ENCODE results near the gene YBX2. TPM values are rescaled to one million over a fixed set of nuclear protein-coding genes. Genes with fewer than 3 reads are reported as not detected.

YBX2 gene
- polyA plus RNA-seq, 4 donors = 2.9 to 4.2 (median 3.4) TPM

- DNase-seq (ENCODE audit: low read depth in 4 of 4, low spot score in 3 of 4) = peak in 1 of 4 donors; percentile 83
Observed at GRCh38 chr17:7280519-7281073, 13.8 kb downstream of the YBX2 start.

GRCh38 chr17:7279448-7279847 lies 15.0 kb downstream of the YBX2 start:
- no peak for DNase-seq (ENCODE audit: low read depth in 4 of 4, low spot score in 3 of 4)

DNA sequence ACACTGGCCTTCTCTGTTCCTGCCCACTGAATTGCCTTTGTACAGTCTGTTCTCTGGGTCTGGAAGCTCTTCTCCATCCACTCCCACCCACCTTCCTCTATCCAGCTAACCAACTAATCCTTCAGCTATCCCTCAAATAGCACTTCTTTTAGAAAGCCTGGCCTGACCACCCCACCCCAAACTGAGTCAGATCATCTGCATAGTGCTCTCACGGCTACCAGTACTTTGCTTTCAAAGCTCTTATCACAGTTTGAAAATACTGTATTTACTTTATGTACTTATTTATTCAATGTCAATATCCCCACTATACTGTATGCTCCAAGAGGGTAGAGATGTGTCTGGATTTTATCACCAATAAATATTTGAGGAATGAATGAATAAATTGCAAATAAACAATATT lies 27.7 kb downstream of the YBX2 start:
- no peak for DNase-seq (ENCODE audit: low read depth in 4 of 4, low spot score in 3 of 4)

- DNase-seq (ENCODE audit: low read depth in 4 of 4, low spot score in 3 of 4) = no peak
Observed at GRCh38 chr17:7263801-7264078, 30.7 kb downstream of the YBX2 start.

- DNase-seq (ENCODE audit: low read depth in 4 of 4, low spot score in 3 of 4) = peak in 1 of 4 donors; percentile 41
Observed at GRCh38 chr17:7262935-7263800, 31.3 kb downstream of the YBX2 start.

GRCh38 chr17:7262192-7262934 lies 32.1 kb downstream of the YBX2 start, which contains the start of gene CLDN7:
Gene CLDN7, minus strand, starts transcription at chr17:7262478. Its CDS starts 435 bp downstream, at chr17:7262043.
- DNase-seq (ENCODE audit: low read depth in 4 of 4, low spot score in 3 of 4) = peak in 1 of 4 donors; percentile 50

DNA sequence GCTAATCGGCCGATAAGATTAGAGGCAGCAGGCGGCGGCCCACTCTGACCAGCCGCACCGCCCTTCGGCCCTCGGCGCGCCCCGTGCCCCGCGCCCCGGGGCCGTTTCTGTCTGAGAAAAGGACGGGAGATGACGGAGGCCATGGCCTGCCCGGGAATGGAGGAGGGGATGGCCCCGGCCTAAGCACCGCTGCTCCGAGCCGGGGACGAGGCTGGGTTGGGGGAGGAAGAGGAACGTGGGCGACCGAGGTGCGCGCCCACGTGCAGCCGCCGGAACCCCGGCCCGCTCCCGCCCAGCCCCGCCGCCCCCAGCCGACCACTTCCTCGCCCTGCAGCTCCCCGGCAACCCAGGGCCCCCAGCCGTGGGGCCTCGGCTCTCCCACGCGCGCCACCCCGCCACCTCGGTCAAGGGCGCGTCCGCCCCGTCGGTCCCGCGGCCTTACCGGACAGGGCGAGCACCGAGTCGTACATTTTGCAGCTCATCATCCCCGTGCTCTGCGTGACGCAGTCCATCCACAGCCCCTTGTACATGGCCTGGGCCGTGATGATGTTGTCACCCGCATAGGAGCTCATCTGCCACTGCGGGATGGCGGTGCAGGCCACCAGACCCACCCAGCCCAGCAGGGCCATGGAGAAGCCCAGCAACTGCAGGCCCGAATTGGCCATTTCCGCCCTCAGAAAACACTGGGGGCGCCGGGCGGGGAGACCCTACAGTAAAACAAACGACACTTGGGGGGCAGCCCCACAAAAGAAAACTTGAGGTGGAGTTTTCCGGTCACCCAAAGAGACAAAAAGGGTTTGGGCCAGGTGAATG lies 32.9 kb downstream of the YBX2 start:
- no peak for DNase-seq (ENCODE audit: low read depth in 4 of 4, low spot score in 3 of 4)

GRCh38 chr17:7260651-7261378 lies 33.6 kb downstream of the YBX2 start:
- DNase-seq (ENCODE audit: low read depth in 4 of 4, low spot score in 3 of 4) = no peak

GRCh38 chr17:7260151-7260550 lies 34.3 kb downstream of the YBX2 start:
- DNase-seq (ENCODE audit: low read depth in 4 of 4, low spot score in 3 of 4) = no peak

DNA sequence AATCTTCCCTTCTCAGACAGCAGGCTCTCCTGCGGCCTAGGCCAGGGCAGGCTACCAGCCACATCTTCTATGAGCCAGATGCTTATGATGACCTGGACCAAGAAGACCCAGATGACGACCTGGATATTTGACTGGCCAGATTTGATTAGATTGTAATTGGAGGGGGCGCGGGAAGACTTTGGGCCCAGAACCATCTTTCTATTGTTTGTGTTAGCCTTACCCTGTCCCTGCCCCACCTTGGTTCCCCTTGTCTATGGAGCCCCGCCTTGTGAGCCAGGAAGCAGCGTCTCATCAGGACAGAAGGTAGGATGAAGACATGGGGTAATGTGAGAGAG lies 34.9 kb downstream of the YBX2 start:
- DNase-seq (ENCODE audit: low read depth in 4 of 4, low spot score in 3 of 4) = no peak

- no peak for DNase-seq (ENCODE audit: low read depth in 4 of 4, low spot score in 3 of 4)
Observed at GRCh38 chr17:7258731-7259554, 35.5 kb downstream of the YBX2 start.

DNA sequence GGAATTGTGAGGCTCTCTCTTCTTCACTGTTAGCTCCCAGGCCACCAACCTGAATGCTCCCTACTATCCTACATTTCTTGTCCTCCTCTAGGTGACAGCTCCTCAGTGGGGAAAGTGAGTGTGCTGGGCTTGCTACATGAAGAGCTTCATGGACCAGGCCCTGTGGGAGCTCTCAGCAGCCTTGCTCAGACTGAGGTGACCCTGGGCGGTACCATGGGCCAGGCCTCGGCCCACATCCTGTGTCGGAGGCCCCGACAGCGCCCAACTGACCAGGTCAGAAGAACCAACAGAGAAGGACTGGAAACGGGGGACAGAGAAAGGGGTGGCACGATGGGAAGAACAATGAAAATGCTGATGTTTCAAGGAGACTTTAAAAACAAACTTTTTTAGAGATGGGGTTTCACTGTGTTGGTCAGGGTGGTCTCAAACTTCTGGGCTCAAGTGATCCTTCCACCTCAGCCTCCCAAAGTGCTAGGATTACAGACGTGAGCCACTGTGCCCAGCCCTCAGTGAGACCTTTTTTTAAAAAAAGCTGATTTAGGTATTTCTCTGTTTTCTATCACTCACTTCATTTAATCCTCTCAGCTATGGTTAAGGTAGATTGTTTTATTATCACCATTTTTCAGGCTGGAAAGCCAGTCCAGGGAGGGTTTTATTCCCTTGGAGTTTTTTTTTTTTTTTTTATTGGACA lies 37.5 kb downstream of the YBX2 start:
- no peak for DNase-seq (ENCODE audit: low read depth in 4 of 4, low spot score in 3 of 4)

GRCh38 chr17:7254511-7254910 lies 39.9 kb downstream of the YBX2 start:
- no peak for DNase-seq (ENCODE audit: low read depth in 4 of 4, low spot score in 3 of 4)

DNA sequence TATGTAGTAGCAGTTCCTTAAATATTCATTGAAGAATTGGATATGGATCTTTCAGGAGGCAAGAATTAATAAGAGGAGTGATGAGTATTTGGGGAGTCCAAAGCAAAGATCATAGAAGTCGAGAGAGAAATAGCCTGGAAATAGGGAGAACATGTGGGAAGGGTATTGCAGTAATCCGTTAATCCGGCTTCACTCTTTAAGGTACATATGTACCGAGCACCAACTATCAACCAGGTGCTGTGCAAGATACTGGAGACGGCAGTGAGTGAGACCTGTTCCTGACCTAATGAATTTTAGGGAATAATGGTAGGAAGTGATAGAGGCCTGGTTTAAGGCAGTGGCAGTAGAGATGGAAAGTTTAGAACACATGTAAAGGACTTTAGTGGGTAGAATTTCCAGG lies 41.4 kb downstream of the YBX2 start:
- no peak for DNase-seq (ENCODE audit: low read depth in 4 of 4, low spot score in 3 of 4)

GRCh38 chr17:7252176-7253043 lies 42.0 kb downstream of the YBX2 start, which contains the start of gene ELP5:
Gene ELP5, plus strand, starts transcription at chr17:7252215. Its CDS starts 336 bp downstream, at chr17:7252551.
- DNase-seq (ENCODE audit: low read depth in 4 of 4, low spot score in 3 of 4) = peak in 3 of 4 donors; percentile 87 to 90 (median 88)

DNA sequence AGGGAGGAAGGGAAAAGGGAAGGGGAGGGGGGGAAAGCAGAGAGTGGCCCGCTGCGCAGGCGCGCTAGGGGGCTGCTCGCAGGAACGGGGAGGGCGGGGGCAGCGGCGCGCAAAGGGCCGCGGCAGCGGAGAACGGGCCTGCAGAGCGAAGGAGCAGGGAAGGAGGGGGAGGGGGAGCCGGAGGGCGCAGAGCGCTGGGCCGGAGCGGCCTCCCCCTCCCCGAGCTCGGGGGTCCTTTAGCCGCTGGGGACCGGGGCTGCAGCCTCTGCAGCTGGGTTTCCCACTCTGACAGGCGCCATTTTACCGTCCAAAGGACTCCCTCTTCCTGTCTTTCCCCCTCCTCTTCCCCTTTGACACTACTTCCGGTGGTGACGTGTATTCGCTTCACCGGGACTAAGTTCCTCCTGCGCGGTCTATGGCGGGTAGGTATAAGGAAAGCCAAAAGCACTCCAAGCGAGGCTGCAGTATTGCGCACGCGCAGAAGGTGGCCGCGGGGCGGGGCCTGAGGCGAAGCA lies 42.7 kb downstream of the YBX2 start, which contains the start of gene CTDNEP1:
Gene CTDNEP1 (minus strand): TSS at position 74 of the 515 bp plus-strand sequence. CDS start 438 bp downstream, outside the sequence.
- peak; percentile 98 to 100 (median 100) for DNase-seq (ENCODE audit: low read depth in 4 of 4, low spot score in 3 of 4)
